ENCODE measurements around the gene CDC25A.

Gene CDC25A

DNA sequence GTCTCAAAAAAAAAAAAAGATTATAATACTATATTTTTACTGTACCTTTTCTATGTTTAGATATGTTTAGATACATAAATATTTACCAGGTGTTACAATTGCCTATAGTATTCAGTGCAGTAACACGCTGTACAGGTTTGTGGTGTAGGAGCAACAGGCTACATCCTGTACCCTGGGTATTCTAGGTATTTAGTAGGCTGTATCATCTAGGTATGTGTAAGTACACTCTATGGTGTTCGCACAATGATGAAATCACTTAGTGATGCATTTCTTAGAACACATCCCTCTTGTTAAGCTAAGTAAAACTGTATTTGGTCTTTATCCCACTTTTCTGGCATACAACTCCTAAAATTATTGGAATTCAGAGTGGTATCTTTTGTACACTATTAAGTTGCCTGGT lies 77.8 kb downstream of the CDC25A start:
- H3K4me3 ChIP-seq (ENCODE audit: low read depth, low read length) = no peak overlapping the region
- CTCF ChIA-PET = no interaction called here
- TF ChIP-seq, protein P1, sequence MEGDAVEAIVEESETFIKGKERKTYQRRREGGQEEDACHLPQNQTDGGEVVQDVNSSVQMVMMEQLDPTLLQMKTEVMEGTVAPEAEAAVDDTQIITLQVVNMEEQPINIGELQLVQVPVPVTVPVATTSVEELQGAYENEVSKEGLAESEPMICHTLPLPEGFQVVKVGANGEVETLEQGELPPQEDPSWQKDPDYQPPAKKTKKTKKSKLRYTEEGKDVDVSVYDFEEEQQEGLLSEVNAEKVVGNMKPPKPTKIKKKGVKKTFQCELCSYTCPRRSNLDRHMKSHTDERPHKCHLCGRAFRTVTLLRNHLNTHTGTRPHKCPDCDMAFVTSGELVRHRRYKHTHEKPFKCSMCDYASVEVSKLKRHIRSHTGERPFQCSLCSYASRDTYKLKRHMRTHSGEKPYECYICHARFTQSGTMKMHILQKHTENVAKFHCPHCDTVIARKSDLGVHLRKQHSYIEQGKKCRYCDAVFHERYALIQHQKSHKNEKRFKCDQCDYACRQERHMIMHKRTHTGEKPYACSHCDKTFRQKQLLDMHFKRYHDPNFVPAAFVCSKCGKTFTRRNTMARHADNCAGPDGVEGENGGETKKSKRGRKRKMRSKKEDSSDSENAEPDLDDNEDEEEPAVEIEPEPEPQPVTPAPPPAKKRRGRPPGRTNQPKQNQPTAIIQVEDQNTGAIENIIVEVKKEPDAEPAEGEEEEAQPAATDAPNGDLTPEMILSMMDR (IDR thresholded peaks at IDR 0.05; ENCODE audit: insufficient read depth, low read length, missing control alignments) = no peak
- POLR2A ChIA-PET = no interaction called here
- no peak for DNase-seq (ENCODE audit: low read depth, low spot score)

DNA sequence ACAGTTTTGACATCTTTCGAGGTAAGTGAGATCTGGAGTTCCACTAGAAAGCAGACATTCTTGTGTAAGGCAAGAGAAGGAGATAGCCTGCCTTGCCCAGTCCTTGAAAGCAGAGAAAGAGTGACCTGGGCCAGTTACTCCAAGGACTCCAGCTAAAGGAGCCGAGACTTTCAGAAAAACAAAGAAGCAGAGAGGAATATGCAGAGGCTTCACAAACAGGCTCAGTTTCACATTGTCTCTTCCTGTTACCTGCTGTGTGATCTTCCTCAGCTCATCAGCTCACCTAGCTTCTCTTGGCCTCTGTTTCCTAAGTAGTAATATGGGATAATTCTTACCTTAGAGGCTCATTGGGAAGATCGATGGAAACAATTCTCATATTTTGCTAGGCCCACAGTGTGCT lies 81.0 kb downstream of the CDC25A start:
- TF ChIP-seq, protein P1 (IDR thresholded peaks at IDR 0.05; ENCODE audit: insufficient read depth, low read length, missing control alignments) = no peak
- CTCF ChIA-PET = no interaction called here
- DNase-seq (ENCODE audit: low read depth, low spot score) = no peak
- POLR2A ChIA-PET = no interaction called here
- no peak overlapping the region for H3K4me3 ChIP-seq (ENCODE audit: low read depth, low read length)
